SIG-M5 treated with dmso at 0.1 percent for 504 hours (cell line): ENCODE results near the gene NOS1AP.
A peak's percentile ranks its signal among the peaks of the same experiment; 100 is the strongest.

Experiments used
- DNase-seq: peaks from one replicate; lab custom pipeline; 2025; ENCODE audit not compliant: unreplicated experiment; lab: John Stamatoyannopoulos, UW

Gene NOS1AP

GRCh38 chr1:162380061-162380846 lies 310.8 kb downstream of the NOS1AP start:
- DNase-seq, result no peak

GRCh38 chr1:162381383-162381782 lies 311.9 kb downstream of the NOS1AP start, which contains the start of gene C1orf226:
Gene C1orf226 (plus strand): TSS chr1:162381728. CDS start chr1:162381902, 174 bp downstream.
- peak; percentile 18 for DNase-seq

DNA sequence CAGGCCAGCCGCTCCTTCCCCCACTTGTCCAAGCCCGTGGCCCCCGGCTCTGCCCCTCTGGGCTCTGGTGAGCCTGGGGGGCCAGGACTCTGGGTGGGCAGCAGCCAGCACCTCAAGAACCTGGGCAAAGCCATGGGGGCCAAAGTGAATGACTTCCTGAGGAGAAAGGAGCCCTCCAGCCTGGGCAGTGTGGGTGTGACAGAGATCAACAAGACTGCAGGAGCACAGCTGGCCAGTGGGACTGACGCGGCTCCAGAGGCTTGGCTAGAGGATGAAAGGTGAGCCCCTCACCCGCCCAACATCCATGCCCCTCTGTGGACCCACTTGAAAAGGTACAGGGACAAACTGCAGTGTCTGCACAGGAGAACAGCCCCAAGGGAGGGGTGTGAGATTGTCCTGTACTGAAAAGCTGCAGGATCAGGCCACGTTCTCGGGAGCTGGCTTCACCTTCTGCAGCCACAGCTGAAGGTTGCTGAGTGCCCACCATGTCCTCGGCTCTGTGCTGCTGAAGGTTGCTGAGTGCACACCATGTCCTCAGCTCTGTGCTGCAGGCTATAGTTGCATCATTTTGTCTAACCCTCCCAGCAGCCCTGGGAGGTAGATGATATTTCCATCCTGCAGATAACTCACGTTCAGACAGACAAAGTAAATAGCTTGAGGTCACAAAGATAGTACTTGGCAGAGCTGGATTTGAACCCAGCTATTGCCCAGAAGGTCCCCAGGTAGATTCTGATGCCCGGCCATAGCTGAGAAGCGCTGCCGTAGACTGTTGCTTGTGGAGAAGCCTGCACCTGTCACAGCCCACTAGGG lies 312.7 kb downstream of the NOS1AP start:
- no peak for DNase-seq

- DNase-seq, result no peak
Measured at GRCh38 chr1:162383091-162383490, 313.6 kb downstream of the NOS1AP start.

GRCh38 chr1:162383516-162383915 lies 314.0 kb downstream of the NOS1AP start:
- no peak for DNase-seq

GRCh38 chr1:162384116-162384515 lies 314.6 kb downstream of the NOS1AP start:
- no peak for DNase-seq

GRCh38 chr1:162384601-162385279 lies 315.2 kb downstream of the NOS1AP start:
- no peak for DNase-seq

- DNase-seq, result no peak
Measured at GRCh38 chr1:162385280-162385623, 315.8 kb downstream of the NOS1AP start.

GRCh38 chr1:162385702-162386101 lies 316.2 kb downstream of the NOS1AP start:
- DNase-seq, result no peak

- no peak for DNase-seq
Measured at GRCh38 chr1:162386292-162387225, 317.1 kb downstream of the NOS1AP start.

- DNase-seq, result no peak
Measured at GRCh38 chr1:162387226-162388082, 318.0 kb downstream of the NOS1AP start.

GRCh38 chr1:162388083-162388594 lies 318.6 kb downstream of the NOS1AP start:
- no peak for DNase-seq

DNA sequence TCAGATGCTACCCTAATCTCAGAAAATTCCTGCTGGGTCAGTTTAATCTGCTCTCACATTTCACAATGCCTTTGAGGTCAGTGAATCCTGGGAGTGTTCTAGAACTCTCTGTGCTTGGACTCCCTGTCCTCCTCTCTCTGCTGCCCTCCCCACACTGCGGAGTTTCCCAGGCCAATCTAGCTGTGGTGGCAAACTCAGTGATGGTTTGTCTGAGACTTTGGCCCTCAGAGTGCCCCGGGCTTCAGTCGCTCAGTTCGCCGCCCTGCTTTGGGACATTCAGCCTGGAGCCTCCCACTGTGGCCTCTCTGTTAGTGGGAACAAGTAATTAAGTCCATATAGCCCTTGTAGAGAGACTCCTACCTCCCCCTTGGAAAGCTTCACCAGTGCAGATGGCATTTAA lies 319.1 kb downstream of the NOS1AP start:
- no peak for DNase-seq

DNA sequence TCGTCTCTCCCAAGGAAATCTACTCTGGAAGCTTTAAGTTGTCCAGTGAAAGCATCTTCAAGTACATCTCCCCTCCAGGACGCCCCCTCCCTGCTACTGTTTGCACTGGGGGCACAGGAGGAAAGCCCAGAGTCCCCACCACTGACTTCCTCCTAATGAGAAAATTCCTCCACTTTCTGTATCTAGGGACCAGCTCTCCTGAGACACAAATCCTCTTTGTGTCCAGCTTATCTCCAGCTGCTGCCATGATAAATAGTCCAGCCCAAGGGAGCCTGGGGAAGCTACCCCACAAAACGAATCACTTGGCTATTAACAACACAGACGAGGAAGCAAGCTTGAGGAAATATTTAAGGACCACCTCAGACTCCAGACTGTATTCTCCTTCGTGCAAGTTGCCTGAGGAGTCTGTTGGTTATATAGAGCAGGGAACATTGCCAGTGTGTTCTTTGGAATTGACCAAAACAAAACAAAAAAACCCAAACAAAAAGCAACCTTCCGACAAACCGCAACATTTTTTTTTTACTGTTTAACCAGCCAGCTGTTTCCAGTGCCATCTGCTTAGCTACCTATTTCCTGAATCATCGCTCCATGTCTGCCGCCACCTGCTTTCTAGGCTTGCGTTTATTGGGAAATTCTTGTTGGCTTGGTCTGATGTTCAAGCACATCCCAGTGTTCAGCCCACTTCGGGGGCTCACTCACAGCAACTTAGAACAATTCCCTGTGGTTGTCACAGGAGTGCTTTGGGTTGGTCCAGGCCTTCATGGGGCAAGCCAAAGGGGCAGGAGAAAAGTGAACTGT lies 319.7 kb downstream of the NOS1AP start:
- no peak for DNase-seq

DNA sequence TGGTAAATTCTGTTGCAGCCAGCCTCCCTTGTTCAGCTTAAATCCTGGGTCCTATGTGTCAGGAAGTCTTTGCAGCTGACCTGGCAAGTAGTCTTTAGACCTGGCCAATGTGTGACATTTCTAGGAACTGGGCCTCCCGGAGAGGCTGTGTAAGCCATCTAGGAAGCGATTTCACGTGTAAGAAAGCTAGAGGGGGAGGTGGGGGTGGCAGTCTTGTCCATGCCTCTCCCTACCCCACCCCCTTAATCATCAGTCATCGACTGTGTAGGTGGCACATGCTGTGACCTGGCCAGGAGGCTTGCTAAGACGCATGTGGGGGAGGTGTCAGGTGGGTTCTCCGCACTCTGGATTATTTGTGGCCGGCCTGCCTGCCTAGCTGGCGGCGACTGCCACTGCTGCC lies 320.5 kb downstream of the NOS1AP start:
- no peak for DNase-seq

GRCh38 chr1:162390396-162391185 lies 321.1 kb downstream of the NOS1AP start:
- DNase-seq, result no peak

- DNase-seq, result peak; percentile 60
Measured at GRCh38 chr1:162391790-162392563, 322.5 kb downstream of the NOS1AP start.
